NT2/D1 (cell line): ENCODE measurements around the gene RPSA.

ENCODE experiments used
- SUZ12 ChIP-seq: IDR thresholded peaks from 2 replicates; pipeline ENCODE4 v1.6.1; 2011; ENCODE audit not compliant: insufficient read length, insufficient read depth; ENCODE audit errors: extremely low read depth
- YY1 ChIP-seq: IDR thresholded peaks from 2 replicates; pipeline ENCODE4 v1.6.1; 2011; ENCODE audit not compliant: insufficient read length, insufficient read depth
- ZNF274 ChIP-seq: IDR thresholded peaks from 2 replicates; pipeline ENCODE4 v1.6.1; 2011; ENCODE audit warnings: mild to moderate bottlenecking, low read depth, low read length

DNA sequence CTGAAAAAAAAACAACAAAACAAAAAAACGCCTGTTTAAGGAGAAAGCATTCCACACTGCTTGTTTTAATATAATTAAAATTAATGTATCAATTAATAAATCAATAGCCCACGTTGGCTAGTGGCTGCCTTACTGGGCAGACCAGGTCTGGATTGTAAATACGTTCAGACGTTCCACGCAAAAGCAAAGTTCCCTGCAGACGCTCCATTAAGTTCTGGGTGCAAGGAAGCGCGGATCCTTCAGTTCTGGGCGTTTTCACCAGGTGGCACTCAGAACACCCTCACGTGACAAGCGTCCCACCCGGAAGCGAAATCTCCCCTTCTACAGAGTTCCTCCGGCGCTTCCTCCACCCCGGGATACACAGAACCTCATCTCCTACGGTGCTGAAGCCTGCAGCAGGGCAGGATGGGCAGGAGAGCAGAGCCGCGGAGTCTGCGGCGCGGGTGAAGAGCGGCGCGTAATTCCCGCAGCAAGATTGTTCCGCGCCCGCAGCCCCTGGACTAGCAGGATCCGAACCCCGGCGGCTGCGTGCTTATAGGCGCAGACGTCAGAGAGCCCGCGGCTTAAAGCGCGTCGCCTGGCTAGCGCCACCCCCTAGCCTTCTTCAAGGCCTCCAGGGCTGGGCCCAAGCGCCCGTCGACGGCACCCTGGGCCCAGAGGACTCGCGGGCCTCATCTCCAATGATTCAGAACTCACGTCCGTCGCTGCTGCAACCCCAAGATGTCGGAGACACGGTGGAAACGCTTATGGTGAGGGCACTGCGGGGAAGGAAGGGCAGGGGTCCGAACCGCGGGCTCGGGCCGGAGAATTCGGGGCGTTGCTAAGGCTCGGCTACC is 23.3 kb upstream of the RPSA start, which contains the start of gene SLC25A38:
- TF ChIP-seq ZNF274 (no peak), SUZ12 (no peak), YY1 (no peak)
